Stomach smooth muscle (tissue), 2 donors: ENCODE data around the gene ALDH8A1.
"Not testable (repeated sequence)": the region's sequence is repeated elsewhere in the genome, so short reads cannot be mapped to it uniquely, and the experiment has no call there.

Source experiments
- H3K27ac ChIP-seq: one replicate; pipeline ENCODE4 v1.7.0; 2013; ENCODE audit warnings: mild to moderate bottlenecking, low read length, inconsistent platforms
- H3K27me3 ChIP-seq, 2 donors: one replicate each; pipeline ENCODE4 v1.7.0; 2013; ENCODE audit warnings: low read length in 2 of 2; ENCODE audit not compliant: insufficient read depth in 2 of 2, control insufficient read depth in 1 of 2
- H3K36me3 ChIP-seq, 2 donors: one replicate each; pipeline ENCODE4 v1.7.0; 2013; ENCODE audit warnings: low read length in 2 of 2; ENCODE audit not compliant: control insufficient read depth in 2 of 2, insufficient read depth in 2 of 2
- H3K4me1 ChIP-seq: one replicate; pipeline ENCODE4 v1.7.0; 2013; ENCODE audit warnings: low read length; ENCODE audit not compliant: control insufficient read depth, insufficient read depth
- H3K4me3 ChIP-seq, 2 donors: one replicate each; pipeline ENCODE4 v1.7.0; 2013; ENCODE audit warnings: low read length in 2 of 2
- H3K9ac ChIP-seq, 2 donors: one replicate each; pipeline ENCODE4 v1.7.0; 2013; ENCODE audit warnings: low read length in 2 of 2, mild to moderate bottlenecking in 1 of 2
- H3K9me3 ChIP-seq, 2 donors: one replicate each; pipeline ENCODE4 v1.7.0; 2013; ENCODE audit warnings: low read length in 2 of 2; ENCODE audit not compliant: control insufficient read depth in 2 of 2
- donor health status: healthy.
- donor health status: Pancreatic carcinoma.

ALDH8A1 gene

GRCh38 chr6:134911547-134911946, 38.4 kb downstream of the ALDH8A1 start:
- H3K4me1 ChIP-seq, result no peaks in the 10 kb centered on the region
- H3K27ac ChIP-seq, result no peak overlapping the region
- no peaks in the 10 kb centered on the region for H3K9me3 ChIP-seq
- no peak overlapping the region for H3K4me3 ChIP-seq
- H3K27me3 ChIP-seq, result no peaks in the 10 kb centered on the region
- H3K36me3 ChIP-seq, result no peaks in the 10 kb centered on the region
- no peak overlapping the region for H3K9ac ChIP-seq

GRCh38 chr6:134910593-134910935, 39.3 kb downstream of the ALDH8A1 start:
- no peaks in the 10 kb centered on the region for H3K9me3 ChIP-seq
- no peaks in the 10 kb centered on the region for H3K36me3 ChIP-seq
- H3K27ac ChIP-seq, result no peak overlapping the region
- H3K27me3 ChIP-seq, result no peaks in the 10 kb centered on the region
- H3K4me1 ChIP-seq, result no peaks in the 10 kb centered on the region
- H3K4me3 ChIP-seq, result no peak overlapping the region
- no peak overlapping the region for H3K9ac ChIP-seq

GRCh38 chr6:134909701-134910592, 40.0 kb downstream of the ALDH8A1 start:
- no peak overlapping the region for H3K27ac ChIP-seq
- H3K27me3 ChIP-seq, result no peaks in the 10 kb centered on the region

GRCh38 chr6:134908906-134909516, 40.9 kb downstream of the ALDH8A1 start:
- peak overlapping the region in 1 of 2 donors; percentile 29 for H3K9ac ChIP-seq
- H3K9me3 ChIP-seq, result no peaks in the 10 kb centered on the region
- no peaks in the 10 kb centered on the region for H3K4me1 ChIP-seq
- no peak overlapping the region for H3K27ac ChIP-seq
- H3K27me3 ChIP-seq, result no peaks in the 10 kb centered on the region
- H3K36me3 ChIP-seq, result no peaks in the 10 kb centered on the region
- peak overlapping the region in 1 of 2 donors; percentile 29 for H3K4me3 ChIP-seq

More at GRCh38 chr6:134909701-134910592, 40.0 kb downstream of the ALDH8A1 start:
- Histone ChIP-seq H3K4me3 (no peak overlapping the region), H3K4me1 (no peaks in the 10 kb centered on the region), H3K9me3 (no peaks in the 10 kb centered on the region), H3K36me3 (no peaks in the 10 kb centered on the region), H3K9ac (no peak overlapping the region)

- H3K4me3 ChIP-seq, H3K36me3 ChIP-seq, H3K9ac ChIP-seq, H3K27ac ChIP-seq, H3K27me3 ChIP-seq, H3K9me3 ChIP-seq, H3K4me1 ChIP-seq: not testable (repeated sequence)
Measured at GRCh38 chr6:134904731-134905130, 45.2 kb downstream of the ALDH8A1 start.

- Histone ChIP-seq H3K9me3 (no peaks in the 10 kb centered on the region), H3K27me3 (no peaks in the 10 kb centered on the region), H3K27ac (no peak overlapping the region), H3K9ac (no peak overlapping the region), H3K4me1 (no peaks in the 10 kb centered on the region), H3K36me3 (no peaks in the 10 kb centered on the region), H3K4me3 (no peak overlapping the region)
Measured at GRCh38 chr6:134903448-134903847, 46.5 kb downstream of the ALDH8A1 start.

- no peak overlapping the region for H3K27ac ChIP-seq
- no peaks in the 10 kb centered on the region for H3K27me3 ChIP-seq
- H3K36me3 ChIP-seq, result no peaks in the 10 kb centered on the region
- H3K9me3 ChIP-seq, result no peaks in the 10 kb centered on the region
- H3K9ac ChIP-seq, result no peak overlapping the region
- no peaks in the 10 kb centered on the region for H3K4me1 ChIP-seq
- no peak overlapping the region for H3K4me3 ChIP-seq
Measured at GRCh38 chr6:134902936-134903335, 47.0 kb downstream of the ALDH8A1 start.

- Histone ChIP-seq H3K36me3 (no peaks in the 10 kb centered on the region), H3K9ac (no peak overlapping the region), H3K4me3 (no peak overlapping the region), H3K27ac (no peak overlapping the region), H3K9me3 (no peaks in the 10 kb centered on the region), H3K4me1 (no peaks in the 10 kb centered on the region), H3K27me3 (no peaks in the 10 kb centered on the region)
Measured at GRCh38 chr6:134902074-134902861, 47.6 kb downstream of the ALDH8A1 start.

- Histone ChIP-seq H3K9ac (no peak overlapping the region), H3K4me1 (no peaks in the 10 kb centered on the region), H3K9me3 (no peaks in the 10 kb centered on the region), H3K36me3 (no peaks in the 10 kb centered on the region), H3K27me3 (no peaks in the 10 kb centered on the region), H3K27ac (no peak overlapping the region), H3K4me3 (no peak overlapping the region)
Measured at GRCh38 chr6:134898575-134898974, 51.3 kb downstream of the ALDH8A1 start.

- not testable (repeated sequence) for H3K27me3 ChIP-seq, H3K4me3 ChIP-seq, H3K27ac ChIP-seq, H3K4me1 ChIP-seq, H3K9ac ChIP-seq, H3K9me3 ChIP-seq, H3K36me3 ChIP-seq
Measured at GRCh38 chr6:134898166-134898565, 51.7 kb downstream of the ALDH8A1 start.
